Astrocyte of the cerebellum (primary cell): ENCODE measurements around the gene LY86.

Experiments
- DNase-seq: peaks from one replicate; pipeline ENCODE4 v3.0.0-alpha.2; 2011; ENCODE audit warnings: low read depth
- H3K4me3 ChIP-seq: 2 replicates; pipeline ENCODE4 v1.5.1; 2011; ENCODE audit warnings: mild to moderate bottlenecking, low read depth, low read length, moderate library complexity
- CTCF ChIP-seq: IDR thresholded peaks from 2 replicates; pipeline ENCODE4 v1.5.1; 2012; ENCODE audit warnings: low read length, low read depth, moderate library complexity, mild to moderate bottlenecking; ENCODE audit errors: missing control alignments
- in situ Hi-C: cut with HindIII; loops from 2 replicates; pipeline ENCODE4 v1.10.0; 2017; ENCODE audit warnings: low sequenced_read_pairs

Gene LY86

GRCh38 chr6:6635291-6635690 lies 46.8 kb downstream of the LY86 start:
- TF ChIP-seq CTCF: no peak
- H3K4me3 ChIP-seq: no peak overlapping the region
- no peak for DNase-seq
- in situ Hi-C loops: no loop called here

- no peak for TF ChIP-seq CTCF
- no peak overlapping the region for H3K4me3 ChIP-seq
- in situ Hi-C loops: no loop called here
- DNase-seq: no peak
Measured at GRCh38 chr6:6635869-6636268, 47.3 kb downstream of the LY86 start.

- no peak for DNase-seq
- no peak overlapping the region for H3K4me3 ChIP-seq
- TF ChIP-seq CTCF: no peak
- in situ Hi-C loops: no loop called here
Measured at GRCh38 chr6:6639572-6639971, 51.1 kb downstream of the LY86 start.

- TF ChIP-seq CTCF: no peak
- no peak overlapping the region for H3K4me3 ChIP-seq
- in situ Hi-C loops: no loop called here
- DNase-seq: no peak
Measured at GRCh38 chr6:6640926-6641325, 52.4 kb downstream of the LY86 start.

- TF ChIP-seq CTCF: no peak
- no peak for DNase-seq
- in situ Hi-C loops: no loop called here
- no peak overlapping the region for H3K4me3 ChIP-seq
Measured at GRCh38 chr6:6643398-6643797, 54.9 kb downstream of the LY86 start.

- no peak for TF ChIP-seq CTCF
- no peak for DNase-seq
- in situ Hi-C loops: no loop called here
- H3K4me3 ChIP-seq: no peak overlapping the region
Measured at GRCh38 chr6:6645261-6645917, 56.9 kb downstream of the LY86 start.

- no peak for TF ChIP-seq CTCF
- no peak for DNase-seq
- in situ Hi-C loops: no loop called here
- no peak overlapping the region for H3K4me3 ChIP-seq
Measured at GRCh38 chr6:6646384-6646783, 57.9 kb downstream of the LY86 start.
